SK-N-SH (cell line): ENCODE data around the gene ATOSA. TPM values are rescaled to one million over a fixed set of nuclear protein-coding genes. Genes with fewer than 3 reads are reported as not detected.

ENCODE experiments used
- CTCF ChIA-PET: fragments of 300-600, 350-600 bp; formaldehyde crosslinking; extraction: SDS; loops from one replicate; lab custom pipeline; 2021; lab: Yijun Ruan, JAX
- POLR2A ChIA-PET: fragments of 350-600 bp; sonication (Branson Sonifier 250); formaldehyde crosslinking; extraction: SDS; loops from one replicate; lab custom pipeline; 2020; ENCODE audit warnings: antibody characterized with exemption, inconsistent platforms; lab: Yijun Ruan, JAX
- DNase-seq: peaks from one replicate; pipeline ENCODE4 v3.0.0; 2012
- H2AFZ ChIP-seq: fragments of 200-600 bp; sonication (generic); 2 replicates; pipeline ENCODE4 v1.8.1; 2016; ENCODE audit warnings: antibody characterized with exemption, mild to moderate bottlenecking, low read depth
- H3F3A ChIP-seq: fragments of 200-600 bp; sonication (generic); replicated peaks from 2 replicates; pipeline ENCODE3; 2016; ENCODE audit warnings: antibody characterized with exemption, mild to moderate bottlenecking; ENCODE audit not compliant: insufficient read depth
- H3K27ac ChIP-seq, 2 experiments: fragments of 200-500 bp in 1 of 2; fragments of 200-600 bp in 1 of 2; sonication (Bioruptor generic) in 1 of 2; sonication (generic), shearing (Covaris generic) in 1 of 2; 2 replicates each; pipeline versions ENCODE4 v1.5.1 to v1.6.1; 2014 to 2016; ENCODE audit warnings: low read depth in 2 of 2, inconsistent platforms in 1 of 2, low read length in 1 of 2, mild to moderate bottlenecking in 1 of 2, mixed read lengths in 1 of 2
- H3K27me3 ChIP-seq: fragments of 200-600 bp; sonication (generic), shearing (Covaris generic); 2 replicates; pipeline ENCODE4 v1.6.1; 2016; ENCODE audit warnings: mixed run types; ENCODE audit not compliant: insufficient read depth
- H3K36me3 ChIP-seq, 2 experiments: fragments of 200-500 bp in 1 of 2; fragments of 200-600 bp in 1 of 2; sonication (Bioruptor generic) in 1 of 2; sonication (generic) in 1 of 2; replicated peaks in 1 of 2; 2 replicates each; pipeline versions ENCODE3 to v1.5.1; 2014 to 2016; ENCODE audit warnings: low read length in 1 of 2, mild to moderate bottlenecking in 1 of 2; ENCODE audit not compliant: insufficient read depth in 2 of 2, control insufficient read depth in 1 of 2
- H3K4me1 ChIP-seq, 2 experiments: fragments of 200-500 bp in 1 of 2; fragments of 200-600 bp in 1 of 2; sonication (Bioruptor generic) in 1 of 2; sonication (generic), shearing (Covaris generic) in 1 of 2; 2 replicates each; pipeline versions ENCODE4 v1.5.1 to v1.6.1; 2014 to 2016; ENCODE audit warnings: low read depth in 1 of 2, low read length in 1 of 2, mixed run types in 1 of 2; ENCODE audit not compliant: insufficient read depth in 2 of 2, control insufficient read depth in 1 of 2
- H3K4me2 ChIP-seq: fragments of 200-600 bp; sonication (generic), shearing (Covaris generic); 2 replicates; pipeline ENCODE4 v1.6.1; 2017; ENCODE audit warnings: mixed run types
- H3K4me3 ChIP-seq, 2 experiments: fragments of 200-500 bp in 1 of 2; fragments of 200-600 bp in 1 of 2; sonication (Bioruptor generic) in 1 of 2; sonication (generic), shearing (Covaris generic) in 1 of 2; 2 replicates each; pipeline versions ENCODE4 v1.5.1 to v1.8.1; 2014 to 2016; ENCODE audit warnings: low read depth in 2 of 2, inconsistent platforms in 1 of 2, low read length in 1 of 2, mild to moderate bottlenecking in 1 of 2, mixed read lengths in 1 of 2, moderate library complexity in 1 of 2
- H3K79me2 ChIP-seq: fragments of 200-600 bp; sonication (generic); 2 replicates; pipeline ENCODE4 v1.8.1; 2017; ENCODE audit warnings: mild to moderate bottlenecking; ENCODE audit not compliant: insufficient read depth
- H3K9ac ChIP-seq: fragments of 200-600 bp; sonication (generic); 2 replicates; pipeline ENCODE4 v1.6.1; 2017; ENCODE audit warnings: mixed run types
- H3K9me2 ChIP-seq: fragments of 200-600 bp; sonication (generic); 2 replicates; pipeline ENCODE4 v1.6.1; 2017; ENCODE audit warnings: mixed run types
- H3K9me3 ChIP-seq: fragments of 200-600 bp; sonication (generic); 2 replicates; pipeline ENCODE4 v1.6.1; 2017; ENCODE audit warnings: mixed run types, mild to moderate bottlenecking, moderate library complexity
- H4K20me1 ChIP-seq: fragments of 200-600 bp; sonication (generic); 2 replicates; pipeline ENCODE4 v1.6.1; 2017; ENCODE audit warnings: mild to moderate bottlenecking, mixed run types; ENCODE audit not compliant: insufficient read depth
- CHD2 ChIP-seq: fragments of 150-350 bp; IDR thresholded peaks from 2 replicates; pipeline ENCODE4 v1.6.1; 2018; ENCODE audit warnings: low read length; ENCODE audit not compliant: partially characterized antibody
- CTCF ChIP-seq: fragments of 200-600 bp; sonication (generic); IDR thresholded peaks from 2 replicates; pipeline ENCODE4 v1.6.1; 2017; ENCODE audit warnings: antibody characterized with exemption, mild to moderate bottlenecking, moderate library complexity
- EP300 ChIP-seq, 2 experiments: IDR thresholded peaks; 2 replicates each; pipeline versions ENCODE4 v1.4.0 to v1.6.1; 2012; ENCODE audit warnings: borderline replicate concordance in 1 of 2, low read depth in 1 of 2, low read length in 1 of 2
- EZH2phosphoT487 ChIP-seq: fragments of 200-600 bp; sonication (generic); IDR thresholded peaks from 2 replicates; pipeline ENCODE4 v1.6.1; 2017; ENCODE audit warnings: low read depth, mixed run types, mild to moderate bottlenecking, antibody characterized with exemption, moderate library complexity, borderline replicate concordance
- GATA2 ChIP-seq: sonication (generic); formaldehyde crosslinking; IDR thresholded peaks from 2 replicates; pipeline ENCODE4 v1.5.0; 2020; ENCODE audit warnings: mild to moderate bottlenecking, missing genetic modification reagents
- IRF3 ChIP-seq: fragments of 150-350 bp; IDR thresholded peaks from 2 replicates; pipeline ENCODE4 v1.6.1; 2016; ENCODE audit warnings: mild to moderate bottlenecking, low read depth, low read length
- JUND ChIP-seq: IDR thresholded peaks from 2 replicates; pipeline ENCODE4 v1.4.0; 2012
- MEF2A ChIP-seq: IDR thresholded peaks from 2 replicates; pipeline ENCODE4 v1.4.0; 2012; ENCODE audit warnings: low read depth, borderline replicate concordance
- NFIC ChIP-seq: IDR thresholded peaks from 2 replicates; pipeline ENCODE4 v1.4.0; 2012; ENCODE audit warnings: borderline replicate concordance
- PBX3 ChIP-seq: IDR thresholded peaks from 2 replicates; pipeline ENCODE4; 2012
- RCOR1 ChIP-seq: fragments of 150-350 bp; IDR thresholded peaks from 2 replicates; pipeline ENCODE4 v1.6.1; 2017; ENCODE audit warnings: antibody characterized with exemption, low read length
- RXRA ChIP-seq: IDR thresholded peaks from 2 replicates; pipeline ENCODE4 v1.4.0; 2012; ENCODE audit warnings: low read depth, mild to moderate bottlenecking, borderline replicate concordance
- SIN3A ChIP-seq: IDR thresholded peaks from 2 replicates; pipeline ENCODE4 v1.6.1; 2012; ENCODE audit warnings: low read depth, mild to moderate bottlenecking, low read length, moderate library complexity, borderline replicate concordance
- USF2 ChIP-seq: fragments of 150-350 bp; IDR thresholded peaks from 2 replicates; pipeline ENCODE4 v1.6.1; 2017; ENCODE audit warnings: antibody characterized with exemption, low read length, low read depth, borderline replicate concordance
- YY1 ChIP-seq: IDR thresholded peaks from 2 replicates; pipeline ENCODE4 v1.4.0; 2012; ENCODE audit warnings: low read depth, mild to moderate bottlenecking
- WGBS: methylation state at CpG from one replicate; pipeline ENCODE4 v1.1.6; 2017; ENCODE audit warnings: low lambda C conversion rate; 5-methylcytosine and 5-hydroxymethylcytosine counted together
- polyA plus RNA-seq, 3 experiments: library from polyadenylated mRNA; depleted of rRNA; stranded (reverse); fragments of >200 nt; gene quantifications; 2 replicates each; pipeline ENCODE4 v1.2.3, GENCODE V29; 2012

ATOSA gene
- polyA plus RNA-seq, 1 of the 3 experiments (the other 2 are of a cell fraction) = 7.4 TPM

- ChIA-PET POLR2A (no interaction called here), CTCF (interaction anchor here (1.5 kb wide), 1 partner anchor 16 kb away, joined by 3 read pairs; no protein-coding TSS in a partner anchor)
- no peak overlapping the region for H3K27ac ChIP-seq
- H3K4me1 ChIP-seq = peaks cover 0 to 7% of the 10 kb centered on the region in 2 experiments; a peak in 3 of 4 replicates
- TF ChIP-seq GATA2 (CRISPR knock-in tag) (no peak), CHD2 (no peak), EP300 (IDR thresholded peaks at IDR 0.05; ENCODE audit: borderline replicate concordance in 1 of 2, low read depth in 1 of 2, low read length in 1 of 2) (no peak), SIN3A (no peak), EZH2phosphoT487 (no peak), MEF2A (no peak), PBX3 (no peak), CTCF (no peak), USF2 (no peak), RCOR1 (no peak), YY1 (no peak), JUND (no peak), RXRA (no peak), IRF3 (no peak), NFIC (no peak)
- no peaks in the 10 kb centered on the region for H3K9me3 ChIP-seq
- H3K4me3 ChIP-seq = no peak overlapping the region
- peaks cover 7 to 17% of the 10 kb centered on the region in 2 experiments for H3K36me3 ChIP-seq
- H3K4me2 ChIP-seq = no peak overlapping the region
- peaks cover 7% of the 10 kb centered on the region for H3F3A ChIP-seq
- H3K9ac ChIP-seq = no peak overlapping the region
- no peak overlapping the region for H2AFZ ChIP-seq
- H3K27me3 ChIP-seq = no peaks in the 10 kb centered on the region
- no peaks in the 10 kb centered on the region for H3K9me2 ChIP-seq
- no peaks in the 10 kb centered on the region for H4K20me1 ChIP-seq
- no peak for DNase-seq
- WGBS = 87% methylated on average over 1 of the region's 1 CpG
- H3K79me2 ChIP-seq = no peaks in the 10 kb centered on the region
Measured at GRCh38 chr15:52658955-52659354, 20.2 kb downstream of the ATOSA start.
